ENCODE measurements around the gene BTBD10. TPM values are rescaled to one million over a fixed set of nuclear protein-coding genes. Genes with fewer than 3 reads are reported as not detected.

BTBD10 gene
- total and polyA plus RNA-seq, 2 experiments from 2014 or later, result 21.3 to 44.1 TPM

- DNase-seq (ENCODE audit: low spot score), result no peak
- Histone ChIP-seq H3K27me3 (no peaks in the 10 kb centered on the region), H4K20me1 (ENCODE audit: insufficient read depth, poor library complexity, severe bottlenecking) (no peaks in the 10 kb centered on the region), H3K4me3 (no peak overlapping the region), H3K4me2 (no peak overlapping the region), H3K4me1 (ENCODE audit: insufficient read depth) (no peaks in the 10 kb centered on the region), H3K9me2 (replicated peaks; ENCODE audit: insufficient read depth) (no peaks in the 10 kb centered on the region), H3K27ac (no peak overlapping the region), H3K36me3 (replicated peaks; ENCODE audit: insufficient read depth, low read depth) (no peaks in the 10 kb centered on the region), H3K79me2 (no peaks in the 10 kb centered on the region), H2AFZ (no peak overlapping the region), H3K9me3 (ENCODE audit: low read depth) (no peaks in the 10 kb centered on the region)
- TF ChIP-seq EZH2phosphoT487 (IDR thresholded peaks at IDR 0.05; ENCODE audit: low read depth, severe bottlenecking, unreplicated experiment) (no peak), EZH2 (IDR thresholded peaks at IDR 0.05; ENCODE audit: borderline replicate concordance) (no peak), CTCF (IDR thresholded peaks at IDR 0.05; ENCODE audit: poor library complexity) (no peak)
- 88% methylated on average over 6 of the region's 6 CpGs for WGBS (ENCODE audit: low lambda C conversion rate, missing lambda C conversion rate)
These were observed 104.3 kb downstream of the BTBD10 start for GRCh38 chr11:13358596-13359270.

GRCh38 chr11:13357232-13357631 lies 105.8 kb downstream of the BTBD10 start:
- WGBS (ENCODE audit: low lambda C conversion rate, missing lambda C conversion rate), result 90% methylated on average over 9 of the region's 9 CpGs
- Histone ChIP-seq H3K4me1 (ENCODE audit: insufficient read depth) (no peaks in the 10 kb centered on the region), H3K4me3 (no peak overlapping the region), H3K36me3 (replicated peaks; ENCODE audit: insufficient read depth, low read depth) (no peaks in the 10 kb centered on the region), H2AFZ (no peak overlapping the region), H3K27me3 (no peaks in the 10 kb centered on the region), H3K79me2 (no peaks in the 10 kb centered on the region), H4K20me1 (ENCODE audit: insufficient read depth, poor library complexity, severe bottlenecking) (no peaks in the 10 kb centered on the region), H3K27ac (no peak overlapping the region), H3K9me3 (ENCODE audit: low read depth) (no peaks in the 10 kb centered on the region), H3K4me2 (no peak overlapping the region), H3K9me2 (replicated peaks; ENCODE audit: insufficient read depth) (no peaks in the 10 kb centered on the region)
- DNase-seq (ENCODE audit: low spot score), result no peak
- TF ChIP-seq CTCF (IDR thresholded peaks at IDR 0.05; ENCODE audit: poor library complexity) (no peak), EZH2 (IDR thresholded peaks at IDR 0.05; ENCODE audit: borderline replicate concordance) (no peak), EZH2phosphoT487 (IDR thresholded peaks at IDR 0.05; ENCODE audit: low read depth, severe bottlenecking, unreplicated experiment) (no peak)

- H3K36me3 ChIP-seq (replicated peaks; ENCODE audit: insufficient read depth, low read depth), result no peaks in the 10 kb centered on the region
- WGBS (ENCODE audit: low lambda C conversion rate, missing lambda C conversion rate), result 95% methylated on average over 4 of the region's 4 CpGs
These were observed 107.8 kb downstream of the BTBD10 start for GRCh38 chr11:13355191-13355590.

More at GRCh38 chr11:13355191-13355590, 107.8 kb downstream of the BTBD10 start:
- H3K79me2 ChIP-seq, result no peaks in the 10 kb centered on the region
- H3K9me2 ChIP-seq (replicated peaks; ENCODE audit: insufficient read depth), result no peaks in the 10 kb centered on the region
- H2AFZ ChIP-seq, result no peak overlapping the region
- no peak for TF ChIP-seq CTCF (IDR thresholded peaks at IDR 0.05; ENCODE audit: poor library complexity)
- no peak overlapping the region for H3K4me2 ChIP-seq
- H3K4me1 ChIP-seq (ENCODE audit: insufficient read depth), result no peaks in the 10 kb centered on the region
- no peaks in the 10 kb centered on the region for H3K27me3 ChIP-seq
- H3K4me3 ChIP-seq, result no peak overlapping the region
- no peak for DNase-seq (ENCODE audit: low spot score)
- H3K9me3 ChIP-seq (ENCODE audit: low read depth), result no peaks in the 10 kb centered on the region
- no peaks in the 10 kb centered on the region for H4K20me1 ChIP-seq (ENCODE audit: insufficient read depth, poor library complexity, severe bottlenecking)
- no peak overlapping the region for H3K27ac ChIP-seq
